Ectodermal cell (in vitro differentiated cells): ENCODE data around the gene NCOA6.

Experiments used
- H3K27ac ChIP-seq: 2 replicates; pipeline ENCODE4 v1.7.0; 2013; ENCODE audit warnings: mild to moderate bottlenecking, low read depth, low read length; ENCODE audit not compliant: insufficient read depth, poor library complexity, severe bottlenecking
- H3K27me3 ChIP-seq: 2 replicates; pipeline ENCODE4 v1.7.0; 2013; ENCODE audit warnings: mild to moderate bottlenecking, low read length; ENCODE audit not compliant: insufficient read depth, control insufficient read depth, poor library complexity, severe bottlenecking
- H3K36me3 ChIP-seq: one replicate; pipeline ENCODE4 v1.7.0; 2013; ENCODE audit warnings: low read length; ENCODE audit not compliant: control insufficient read depth, insufficient read depth
- H3K4me1 ChIP-seq: one replicate; pipeline ENCODE4 v1.7.0; 2013; ENCODE audit warnings: low read length; ENCODE audit not compliant: control insufficient read depth, insufficient read depth
- H3K4me3 ChIP-seq: 2 replicates; pipeline ENCODE4 v1.7.0; 2013; ENCODE audit warnings: low read depth, low read length, control low read depth; ENCODE audit not compliant: insufficient read depth
- H3K9me3 ChIP-seq: 2 replicates; pipeline ENCODE4 v1.7.0; 2013; ENCODE audit warnings: mild to moderate bottlenecking, low read length, moderate library complexity; ENCODE audit not compliant: control insufficient read depth
- WGBS, 2 experiments: methylation state at CpG; one replicate each; pipeline ENCODE4 v1.1.7; 2013; ENCODE audit warnings: missing lambda C conversion rate in 2 of 2; 5-methylcytosine and 5-hydroxymethylcytosine counted together

NCOA6 gene

GRCh38 chr20:34753706-34754461 is 71.6 kb downstream of the NCOA6 start:
- H3K27ac ChIP-seq = no peak overlapping the region
- no peak overlapping the region for H3K4me3 ChIP-seq

GRCh38 chr20:34751453-34751852 is 74.0 kb downstream of the NCOA6 start:
- Histone ChIP-seq H3K27ac (no peak overlapping the region), H3K4me3 (no peak overlapping the region), H3K36me3 (peaks cover 24% of the 10 kb centered on the region), H3K9me3 (no peaks in the 10 kb centered on the region), H3K4me1 (no peaks in the 10 kb centered on the region), H3K27me3 (no peaks in the 10 kb centered on the region)
- WGBS, 2 experiments = 95 to 99% methylated on average over 3 of the region's 3 CpGs

More at GRCh38 chr20:34753706-34754461, 71.6 kb downstream of the NCOA6 start:
- Histone ChIP-seq H3K27me3 (no peaks in the 10 kb centered on the region), H3K4me1 (no peaks in the 10 kb centered on the region), H3K36me3 (peaks cover 38% of the 10 kb centered on the region), H3K9me3 (no peaks in the 10 kb centered on the region)
- 89 to 95% methylated on average over 2 of the region's 2 CpGs for WGBS, 2 experiments

- Histone ChIP-seq H3K36me3 (peaks cover 24% of the 10 kb centered on the region), H3K4me1 (no peaks in the 10 kb centered on the region), H3K4me3 (no peak overlapping the region), H3K27me3 (no peaks in the 10 kb centered on the region), H3K27ac (no peak overlapping the region), H3K9me3 (no peaks in the 10 kb centered on the region)
- 48 to 93% methylated on average over 1 to 2 of the region's 2 CpGs for WGBS, 2 experiments
Measured at GRCh38 chr20:34750484-34750883, 75.0 kb downstream of the NCOA6 start.

- Histone ChIP-seq H3K27me3 (no peaks in the 10 kb centered on the region), H3K4me3 (no peak overlapping the region), H3K9me3 (no peaks in the 10 kb centered on the region), H3K4me1 (no peaks in the 10 kb centered on the region), H3K36me3 (peaks cover 32% of the 10 kb centered on the region), H3K27ac (no peak overlapping the region)
- 96 to 100% methylated on average over 1 to 2 of the region's 2 CpGs for WGBS, 2 experiments
Measured at GRCh38 chr20:34748709-34749108, 76.7 kb downstream of the NCOA6 start.

GRCh38 chr20:34747479-34747878 is 78.0 kb downstream of the NCOA6 start:
- H3K4me1 ChIP-seq = no peaks in the 10 kb centered on the region
- H3K9me3 ChIP-seq = no peaks in the 10 kb centered on the region
- WGBS, 2 experiments = 92 to 100% methylated on average over 2 of the region's 2 CpGs
- no peak overlapping the region for H3K4me3 ChIP-seq
- H3K36me3 ChIP-seq = peaks cover 41% of the 10 kb centered on the region
- H3K27me3 ChIP-seq = no peaks in the 10 kb centered on the region
- H3K27ac ChIP-seq = no peak overlapping the region

GRCh38 chr20:34746674-34747073 is 78.8 kb downstream of the NCOA6 start:
- no peak overlapping the region for H3K4me3 ChIP-seq
- no peaks in the 10 kb centered on the region for H3K9me3 ChIP-seq
- H3K27me3 ChIP-seq = no peaks in the 10 kb centered on the region
- no peaks in the 10 kb centered on the region for H3K4me1 ChIP-seq
- no peak overlapping the region for H3K27ac ChIP-seq
- H3K36me3 ChIP-seq = peaks cover 45% of the 10 kb centered on the region
- 94% methylated on average over 2 of the region's 3 CpGs for WGBS, 2 experiments

GRCh38 chr20:34744847-34745246 is 80.6 kb downstream of the NCOA6 start:
- peaks cover 44% of the 10 kb centered on the region for H3K36me3 ChIP-seq
- H3K4me3 ChIP-seq = no peak overlapping the region
- H3K27me3 ChIP-seq = no peaks in the 10 kb centered on the region
- no peak overlapping the region for H3K27ac ChIP-seq
- WGBS, 2 experiments = 75 to 93% methylated on average over 1 of the region's 1 CpG
- no peaks in the 10 kb centered on the region for H3K4me1 ChIP-seq
- no peaks in the 10 kb centered on the region for H3K9me3 ChIP-seq

- Histone ChIP-seq H3K4me3 (no peak overlapping the region), H3K36me3 (peaks cover 39% of the 10 kb centered on the region), H3K4me1 (no peaks in the 10 kb centered on the region), H3K9me3 (no peaks in the 10 kb centered on the region), H3K27me3 (no peaks in the 10 kb centered on the region), H3K27ac (no peak overlapping the region)
- 96 to 99% methylated on average over 3 of the region's 3 CpGs for WGBS, 2 experiments
Measured at GRCh38 chr20:34744340-34744739, 81.1 kb downstream of the NCOA6 start.

GRCh38 chr20:34743039-34743438 is 82.4 kb downstream of the NCOA6 start:
- Histone ChIP-seq H3K27me3 (no peaks in the 10 kb centered on the region), H3K4me3 (no peak overlapping the region), H3K4me1 (no peaks in the 10 kb centered on the region), H3K9me3 (no peaks in the 10 kb centered on the region), H3K36me3 (peaks cover 32% of the 10 kb centered on the region), H3K27ac (no peak overlapping the region)
- WGBS, 2 experiments = 94 to 100% methylated on average over 1 of the region's 1 CpG

- peaks cover 4% of the 10 kb centered on the region for H3K36me3 ChIP-seq
- no peaks in the 10 kb centered on the region for H3K27me3 ChIP-seq
- no peak overlapping the region for H3K27ac ChIP-seq
- no peaks in the 10 kb centered on the region for H3K4me1 ChIP-seq
- 88 to 90% methylated on average over 6 of the region's 6 CpGs for WGBS, 2 experiments
- no peaks in the 10 kb centered on the region for H3K9me3 ChIP-seq
- H3K4me3 ChIP-seq = no peak overlapping the region
Measured at GRCh38 chr20:34736106-34736735, 89.2 kb downstream of the NCOA6 start.
